ENCODE results near the gene TTC39B.

The TTC39B gene

DNA sequence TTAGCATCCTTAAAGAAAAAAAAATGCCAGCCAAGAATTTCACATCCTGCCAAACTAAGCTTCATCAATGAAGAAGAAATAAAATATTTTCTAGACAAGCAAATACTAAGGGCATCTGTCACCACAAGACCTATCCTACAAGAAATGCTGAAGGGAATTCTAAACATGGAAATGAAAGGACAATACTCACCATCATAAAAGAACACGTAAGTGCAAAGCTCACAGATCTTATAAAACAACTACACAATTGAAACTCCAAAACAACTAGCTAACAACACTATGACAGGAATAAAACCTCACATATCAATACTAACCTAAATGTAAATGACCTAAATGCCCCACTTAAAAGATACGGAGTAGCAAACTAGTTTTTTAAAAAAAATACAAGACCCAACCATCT lies 71.4 kb downstream of the TTC39B start:
- TF ChIP-seq GATA3 (IDR thresholded peaks at IDR 0.05; ENCODE audit: low read depth, low read length), result no peak
- TF ChIP-seq GATA2 (IDR thresholded peaks at IDR 0.05; ENCODE audit: low read depth, low read length), result no peak

DNA sequence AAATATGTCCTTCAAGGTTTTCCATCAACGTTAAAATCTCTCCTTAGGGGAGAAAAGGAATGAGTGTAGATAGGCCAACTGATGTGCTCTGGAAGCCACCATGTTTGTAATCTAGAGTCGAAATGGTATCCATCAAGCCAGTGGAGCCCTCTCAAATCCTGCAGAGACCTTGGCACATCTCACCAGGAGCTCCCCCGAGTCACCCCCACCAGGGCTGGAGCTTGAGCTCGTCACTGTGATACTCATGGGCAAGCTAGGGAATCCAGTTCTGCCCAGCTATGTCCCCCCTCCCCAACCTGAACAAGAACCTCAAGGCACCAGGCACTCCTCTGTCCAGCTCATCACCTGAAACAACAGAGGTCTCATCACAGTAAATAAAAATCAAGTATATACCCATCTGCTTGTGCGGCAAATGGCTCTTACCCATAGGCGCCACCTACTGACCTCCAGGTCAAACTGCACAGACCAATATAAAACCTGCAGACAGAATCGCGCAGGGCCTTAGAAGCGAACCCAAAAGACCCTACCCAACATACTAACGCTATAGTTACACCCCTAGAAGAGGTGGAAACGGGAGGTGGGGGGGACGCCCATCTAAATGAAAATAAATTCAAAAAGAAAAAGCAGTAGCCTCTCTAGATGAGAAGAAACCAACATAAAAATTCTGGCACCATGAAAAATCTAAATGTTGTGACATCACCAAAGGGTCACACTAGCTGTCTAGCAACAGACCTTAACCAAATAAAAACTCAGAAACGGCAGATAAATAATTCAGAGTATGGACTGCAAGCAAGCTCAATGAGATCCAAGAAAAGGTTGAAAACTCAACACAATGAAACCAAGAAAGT lies 75.0 kb downstream of the TTC39B start:
- no peak for TF ChIP-seq GATA3 (IDR thresholded peaks at IDR 0.05; ENCODE audit: low read depth, low read length)

DNA sequence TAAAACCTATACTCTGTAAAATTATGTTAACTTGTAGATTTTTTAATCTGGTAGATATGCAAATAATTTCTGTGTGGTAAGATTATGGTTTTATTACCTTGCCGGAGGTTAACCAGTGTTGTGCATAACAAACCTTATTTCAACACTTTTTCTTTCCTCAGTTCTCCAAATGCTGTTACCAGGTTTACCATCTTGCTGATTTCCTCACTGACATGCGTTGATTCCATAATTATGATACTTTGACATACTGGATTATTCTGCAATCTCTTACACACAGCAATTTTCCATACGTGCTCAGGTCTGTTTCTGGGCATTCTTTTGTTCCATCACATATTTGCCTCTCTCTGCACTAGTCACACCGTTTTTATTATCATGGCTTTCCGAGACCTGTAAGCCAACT lies 77.6 kb downstream of the TTC39B start:
- TF ChIP-seq GATA3 (IDR thresholded peaks at IDR 0.05; ENCODE audit: low read depth, low read length) (no peak), GATA2 (IDR thresholded peaks at IDR 0.05; ENCODE audit: low read depth, low read length) (no peak)

DNA sequence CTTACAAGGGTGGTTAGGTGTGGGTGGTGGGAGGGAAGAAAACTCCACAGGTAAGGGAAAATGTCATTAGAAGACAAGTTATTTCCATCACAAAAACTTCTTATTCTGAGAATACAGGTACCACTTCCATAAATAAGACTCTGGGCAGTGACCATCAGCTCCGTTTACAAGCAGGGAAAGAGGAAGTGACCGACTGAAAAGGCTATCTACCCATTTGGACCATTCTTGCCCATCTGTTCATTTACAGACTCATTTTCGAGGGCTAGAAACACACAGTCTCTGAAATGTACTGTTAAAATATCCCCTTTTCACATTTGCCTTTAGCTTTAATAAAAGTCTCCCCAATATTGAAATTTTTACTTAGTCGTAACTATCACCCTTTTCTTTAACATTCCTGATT lies 79.5 kb downstream of the TTC39B start:
- TF ChIP-seq GATA3 (IDR thresholded peaks at IDR 0.05; ENCODE audit: low read depth, low read length) (no peak), GATA2 (IDR thresholded peaks at IDR 0.05; ENCODE audit: low read depth, low read length) (no peak)

DNA sequence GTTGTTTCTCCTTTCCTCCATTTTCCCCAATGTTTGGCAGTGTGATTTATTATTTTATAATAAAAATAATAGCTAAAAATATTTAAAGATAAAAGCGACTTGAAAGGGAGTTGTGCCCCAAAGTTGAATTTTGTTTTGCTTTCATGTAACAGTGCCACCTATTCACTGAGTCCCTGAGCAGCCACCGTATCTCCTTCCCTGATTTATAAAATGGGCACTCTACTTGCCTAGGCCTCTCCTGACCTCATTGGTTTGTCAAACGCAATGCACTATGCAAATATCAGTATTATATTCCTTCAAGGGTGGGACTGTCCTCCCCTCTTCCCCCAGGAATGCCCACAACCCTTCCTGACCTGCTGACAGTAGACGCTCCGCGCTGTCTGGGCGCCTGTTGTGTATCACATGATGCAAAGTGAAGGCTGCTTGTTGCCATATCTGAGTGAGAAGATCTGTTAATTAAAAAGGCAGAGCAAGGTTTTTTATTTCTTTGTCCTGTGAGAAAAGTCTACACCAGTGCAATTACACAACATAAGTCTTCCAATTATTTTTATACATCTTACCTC lies 81.4 kb downstream of the TTC39B start:
- TF ChIP-seq GATA2 (IDR thresholded peaks at IDR 0.05; ENCODE audit: low read depth, low read length) (no peak), GATA3 (IDR thresholded peaks at IDR 0.05; ENCODE audit: low read depth, low read length) (no peak)

DNA sequence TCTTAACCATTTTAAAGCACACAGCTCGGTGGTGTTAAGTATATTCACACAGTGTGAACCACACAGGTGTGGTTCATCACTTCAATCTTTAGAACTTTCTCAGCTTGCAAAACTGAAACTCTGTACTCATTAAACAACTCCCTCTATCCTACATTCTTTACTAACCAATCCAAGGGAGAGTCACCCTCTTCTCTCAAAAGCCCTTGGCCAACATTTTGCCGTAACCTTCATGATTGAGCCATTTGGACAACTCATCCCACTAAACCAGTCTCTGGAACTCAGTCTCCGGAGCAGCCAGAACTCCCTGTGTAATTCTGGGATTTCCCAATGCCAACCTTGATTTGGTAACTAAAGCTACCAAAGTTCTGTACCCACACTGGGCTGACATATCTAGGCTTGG lies 84.7 kb downstream of the TTC39B start:
- TF ChIP-seq GATA3 (IDR thresholded peaks at IDR 0.05; ENCODE audit: low read depth, low read length), result no peak
- TF ChIP-seq GATA2 (IDR thresholded peaks at IDR 0.05; ENCODE audit: low read depth, low read length), result no peak

DNA sequence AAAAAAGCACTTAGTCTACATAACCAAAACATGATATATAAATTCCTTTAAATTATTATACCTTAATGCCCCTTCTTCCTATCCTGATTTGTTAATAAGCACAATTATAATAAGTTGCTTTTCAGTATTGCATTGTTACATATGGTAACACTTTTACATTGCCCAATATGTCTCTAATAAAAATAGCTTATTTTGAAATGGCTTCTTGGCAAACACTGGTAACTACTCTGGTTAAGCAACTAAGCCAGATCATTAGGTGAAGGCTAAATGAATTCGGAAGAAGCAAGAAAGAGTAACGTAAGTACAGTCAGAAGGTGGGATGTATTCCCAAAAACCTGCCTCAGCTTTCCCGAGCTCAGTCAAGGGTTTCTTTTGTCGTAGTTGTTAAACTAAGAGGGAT lies 85.3 kb downstream of the TTC39B start:
- TF ChIP-seq GATA2 (IDR thresholded peaks at IDR 0.05; ENCODE audit: low read depth, low read length), result no peak
- no peak for TF ChIP-seq GATA3 (IDR thresholded peaks at IDR 0.05; ENCODE audit: low read depth, low read length)

DNA sequence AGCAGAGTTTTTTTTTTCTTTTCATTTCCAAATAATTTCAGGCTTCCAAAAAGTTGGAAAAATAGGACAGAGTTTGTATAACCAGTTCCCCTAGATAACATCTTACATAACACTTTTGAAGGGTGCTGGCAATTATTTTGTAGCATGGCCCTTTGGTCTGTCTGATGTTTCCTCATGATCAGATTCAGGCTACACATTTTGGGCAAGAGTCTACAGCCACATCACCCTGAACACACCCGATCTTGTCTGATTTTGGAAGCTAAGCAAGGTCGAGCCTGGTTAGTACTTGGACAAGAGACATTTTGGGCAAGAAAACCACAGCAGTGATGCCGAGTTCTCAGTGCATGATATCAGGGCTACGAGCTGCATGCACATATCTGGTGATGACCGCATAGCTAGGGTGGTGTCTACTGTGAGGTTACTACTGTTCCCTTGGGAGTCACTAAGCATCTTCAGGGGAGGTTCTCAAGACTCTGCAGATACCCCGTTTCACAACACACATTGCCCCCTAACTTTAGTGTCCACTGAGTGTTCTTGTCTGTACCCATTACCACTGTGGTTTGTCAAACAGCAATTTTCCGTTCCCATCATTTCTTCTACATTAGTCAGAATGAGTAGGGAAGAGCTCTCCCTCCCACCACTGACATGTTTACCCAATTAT lies 86.2 kb downstream of the TTC39B start:
- TF ChIP-seq GATA2 (IDR thresholded peaks at IDR 0.05; ENCODE audit: low read depth, low read length) (no peak), GATA3 (IDR thresholded peaks at IDR 0.05; ENCODE audit: low read depth, low read length) (no peak)

DNA sequence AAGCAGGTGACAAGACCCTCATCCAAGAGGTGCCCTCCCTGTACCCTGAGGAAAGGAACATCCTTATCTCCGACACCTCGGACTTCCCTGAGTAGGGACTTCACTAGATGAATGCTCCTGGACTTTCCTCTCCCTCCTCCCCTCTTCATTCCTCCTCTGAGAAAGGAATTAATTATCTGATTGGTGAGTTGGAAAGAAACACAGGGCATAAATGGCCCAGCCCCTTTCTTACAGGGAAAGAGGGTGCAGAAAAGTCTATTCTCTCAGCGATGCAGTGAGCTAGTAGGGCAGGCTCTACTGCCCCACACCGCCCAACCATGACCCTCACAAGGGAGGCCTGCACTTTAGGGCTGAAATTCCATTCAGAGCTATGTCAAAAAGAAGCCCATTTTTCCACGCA lies 87.5 kb downstream of the TTC39B start:
- TF ChIP-seq GATA3 (IDR thresholded peaks at IDR 0.05; ENCODE audit: low read depth, low read length), result no peak

DNA sequence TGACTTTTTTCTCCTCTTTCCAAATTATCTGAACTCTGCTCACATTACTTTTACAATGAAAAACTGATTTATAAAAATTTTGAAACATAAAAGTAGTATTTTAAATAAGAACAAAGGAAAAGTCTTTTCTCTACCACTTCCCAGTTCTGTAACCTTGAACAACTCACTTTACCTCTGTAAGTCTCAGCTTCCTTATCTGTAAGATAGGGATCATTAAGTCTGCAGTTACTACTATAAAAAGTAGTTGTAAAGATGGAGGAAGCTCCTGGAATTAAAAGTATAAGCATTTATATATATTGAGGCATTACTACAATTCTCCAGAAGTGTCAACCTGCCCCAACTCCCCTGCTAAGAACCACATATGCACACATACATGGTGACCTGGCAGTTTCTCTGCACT lies 88.0 kb downstream of the TTC39B start:
- TF ChIP-seq GATA2 (IDR thresholded peaks at IDR 0.05; ENCODE audit: low read depth, low read length), result no peak

DNA sequence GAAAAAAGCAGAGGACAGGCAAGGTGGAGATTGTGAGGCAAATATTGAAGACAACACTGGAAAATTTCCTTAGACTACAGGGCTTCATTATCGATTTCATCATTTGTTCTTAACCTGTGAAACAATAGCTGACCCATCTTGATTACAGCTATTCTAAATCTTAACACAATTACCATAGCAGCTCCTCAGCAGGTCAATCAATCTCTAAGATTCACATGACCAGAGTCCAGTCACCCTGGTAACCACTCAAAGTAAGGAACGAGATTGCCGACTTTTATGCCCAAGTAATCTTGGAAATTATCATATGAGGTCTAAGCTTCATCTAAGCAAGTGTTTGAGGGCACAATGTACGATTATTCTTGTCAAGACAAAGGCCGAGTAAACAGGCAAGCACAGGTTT lies 93.8 kb downstream of the TTC39B start:
- TF ChIP-seq GATA3 (IDR thresholded peaks at IDR 0.05; ENCODE audit: low read depth, low read length) (no peak), GATA2 (IDR thresholded peaks at IDR 0.05; ENCODE audit: low read depth, low read length) (no peak)

DNA sequence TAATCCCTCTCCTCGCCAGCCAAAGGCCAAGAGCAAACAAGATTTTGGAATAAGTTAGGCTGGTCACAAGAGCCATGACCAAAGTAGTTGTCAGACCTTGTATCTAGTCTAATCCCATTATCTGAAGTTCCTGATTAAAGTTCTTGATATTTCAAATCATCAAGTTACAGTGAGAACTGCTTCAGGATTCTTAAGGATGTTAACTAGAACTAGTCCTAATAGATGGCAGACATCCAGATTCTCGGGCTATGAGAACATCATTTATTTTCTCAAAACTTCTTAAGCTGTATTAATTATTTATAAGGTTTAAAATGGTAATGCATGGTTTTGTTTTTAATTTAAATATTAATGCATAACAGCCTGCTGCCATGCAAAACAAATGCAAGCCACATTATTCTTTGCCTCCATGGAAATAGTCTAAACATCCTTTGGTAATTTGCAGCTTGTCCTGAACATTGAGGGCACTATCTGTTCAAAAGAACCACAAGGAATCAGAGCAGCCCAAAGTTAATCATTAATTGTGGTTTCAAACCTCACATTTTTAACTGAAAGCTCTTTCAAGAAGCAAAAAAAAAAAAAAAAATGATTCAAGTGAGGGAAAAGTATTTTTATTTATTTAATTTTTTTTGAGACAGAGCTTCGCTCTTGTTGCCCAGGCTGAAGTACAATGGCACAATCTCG lies 95.1 kb downstream of the TTC39B start:
- no peak for TF ChIP-seq GATA2 (IDR thresholded peaks at IDR 0.05; ENCODE audit: low read depth, low read length)
- TF ChIP-seq GATA3 (IDR thresholded peaks at IDR 0.05; ENCODE audit: low read depth, low read length), result no peak

DNA sequence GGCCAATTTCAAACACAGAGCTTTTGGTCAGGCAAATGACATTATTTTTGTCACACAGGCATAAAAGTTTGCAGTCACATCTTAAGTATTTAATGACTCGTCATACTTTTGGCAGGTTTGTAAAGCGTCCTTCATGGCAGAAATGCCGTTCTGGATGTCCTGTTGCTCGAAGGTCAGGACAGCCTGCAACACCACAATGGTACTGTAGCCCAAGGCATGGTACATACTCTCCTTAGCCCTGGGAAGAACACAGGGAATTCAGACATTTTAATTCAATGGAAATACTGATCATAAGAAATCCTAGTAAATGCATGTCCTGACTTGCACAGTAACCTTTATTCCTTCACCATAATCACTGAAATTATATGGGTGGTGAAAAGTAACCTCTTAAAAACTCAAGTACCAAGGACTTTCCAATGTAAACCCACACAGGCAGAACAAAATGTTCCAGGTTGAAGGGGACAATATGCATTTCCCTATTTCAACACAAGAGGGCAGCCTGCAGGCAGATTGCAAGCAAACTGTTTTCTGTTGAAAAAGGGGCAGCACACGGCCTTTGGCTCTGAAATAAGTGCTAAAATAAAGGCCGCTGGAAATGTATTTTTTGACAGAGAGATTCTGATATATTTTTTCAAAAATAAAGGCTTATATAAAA lies 95.7 kb downstream of the TTC39B start:
- no peak for TF ChIP-seq GATA3 (IDR thresholded peaks at IDR 0.05; ENCODE audit: low read depth, low read length)
- no peak for TF ChIP-seq GATA2 (IDR thresholded peaks at IDR 0.05; ENCODE audit: low read depth, low read length)

Measured in SH-SY5Y (cell line).